SKM-1 treated with dmso at 0.1 percent for 144 hours (cell line): ENCODE measurements around the gene KRT222.

Experiments
- DNase-seq: peaks from one replicate; lab custom pipeline; 2025; ENCODE audit not compliant: unreplicated experiment; lab: John Stamatoyannopoulos, UW

The KRT222 gene

DNA sequence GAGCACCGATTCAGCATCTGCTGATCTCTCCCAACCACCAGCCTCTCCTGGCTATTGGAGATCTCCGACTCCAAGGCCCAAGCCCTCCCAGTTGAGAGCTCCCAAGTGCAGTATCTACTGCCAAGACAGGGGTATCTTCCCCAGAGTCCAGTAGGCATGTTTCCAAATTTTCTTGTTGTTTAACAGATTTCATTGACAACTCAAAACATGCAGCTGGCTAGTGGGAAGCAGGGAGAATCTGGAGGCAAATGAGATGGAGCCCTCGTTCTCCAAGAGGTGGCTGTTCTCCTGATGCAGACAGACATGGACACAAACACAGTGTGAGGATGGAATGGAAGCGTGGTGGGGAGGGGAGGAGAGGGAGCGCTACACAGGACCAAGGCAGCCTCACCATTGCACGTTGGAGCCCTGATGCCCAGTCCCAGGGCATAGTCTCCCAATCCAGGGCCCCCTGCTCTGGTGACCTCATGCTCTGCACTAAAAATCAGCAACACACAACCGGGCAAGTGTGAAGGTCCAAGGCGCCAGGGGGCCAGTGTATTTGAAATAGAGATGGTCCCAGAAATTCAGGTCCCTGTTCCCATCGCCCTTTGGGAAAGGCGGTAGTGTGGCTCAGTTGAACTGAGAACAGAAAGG, 49.0 kb downstream of the KRT222 start:
- no peak for DNase-seq

DNA sequence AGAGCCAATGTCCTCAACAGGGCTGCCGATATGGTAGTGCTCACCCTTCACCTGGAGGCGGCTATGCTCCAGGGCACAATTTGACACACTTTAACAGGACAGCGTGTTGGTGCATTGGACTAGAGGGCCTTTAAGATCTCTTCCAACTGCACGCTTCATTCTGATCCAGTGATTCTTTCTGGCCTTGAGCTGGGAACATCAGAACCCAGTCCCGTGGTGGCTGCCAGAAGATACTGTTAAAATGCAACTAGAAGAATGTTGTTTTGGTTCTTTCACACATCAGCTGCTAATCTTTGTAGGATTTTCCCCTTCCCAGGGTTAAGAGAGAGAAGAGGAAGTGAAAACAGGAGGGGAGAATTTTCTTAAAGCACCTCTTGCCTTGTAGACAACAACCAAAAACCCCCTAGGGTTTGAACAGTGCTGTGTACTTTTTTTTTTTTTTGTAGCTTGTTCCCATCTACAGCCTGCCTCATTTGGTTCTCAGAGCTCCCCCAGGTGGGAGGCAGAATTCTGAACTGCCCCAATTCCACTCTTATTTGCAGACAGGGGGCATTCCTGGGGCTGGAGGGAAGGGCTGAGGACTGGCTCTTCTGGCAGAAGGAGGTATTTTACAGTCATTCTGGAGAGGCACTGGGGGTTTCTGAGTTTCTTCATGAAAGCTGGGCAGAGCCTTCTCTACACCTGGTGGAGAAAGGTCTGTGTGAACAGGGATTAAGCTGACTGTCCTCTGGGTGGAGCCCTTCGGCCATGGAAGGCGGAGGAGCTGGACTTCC, 49.7 kb downstream of the KRT222 start:
- DNase-seq = no peak

DNA sequence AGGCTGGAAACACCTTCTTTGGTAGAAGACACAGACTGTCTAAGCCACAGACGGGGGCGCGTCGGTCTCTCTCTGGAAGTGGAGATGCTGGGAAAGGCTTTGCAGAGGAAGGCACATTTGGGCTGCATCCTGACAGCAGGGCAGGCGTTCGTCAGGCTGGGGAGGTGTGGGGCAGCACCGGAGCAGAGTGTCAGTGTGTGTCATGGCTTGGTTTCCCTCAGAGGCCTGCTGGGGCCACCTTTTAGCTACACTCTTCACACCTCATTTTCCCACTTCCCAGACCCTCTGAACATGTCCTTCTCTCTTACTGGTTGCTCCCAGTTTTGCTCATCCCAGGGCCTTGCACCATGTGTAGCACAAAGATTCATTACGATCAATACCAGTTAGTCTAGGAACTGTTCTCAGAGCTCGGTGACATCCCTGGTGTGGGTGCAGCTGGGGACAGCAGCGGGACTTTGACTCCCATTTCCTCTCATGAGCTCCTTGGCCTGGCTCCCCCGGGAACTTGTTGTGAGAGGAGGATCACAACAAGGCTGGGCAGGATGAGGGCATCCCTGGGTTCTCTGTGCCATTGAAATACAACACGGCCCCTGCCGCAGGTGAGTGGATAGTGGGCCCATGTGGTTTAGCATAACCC, 50.4 kb downstream of the KRT222 start:
- no peak for DNase-seq

DNA sequence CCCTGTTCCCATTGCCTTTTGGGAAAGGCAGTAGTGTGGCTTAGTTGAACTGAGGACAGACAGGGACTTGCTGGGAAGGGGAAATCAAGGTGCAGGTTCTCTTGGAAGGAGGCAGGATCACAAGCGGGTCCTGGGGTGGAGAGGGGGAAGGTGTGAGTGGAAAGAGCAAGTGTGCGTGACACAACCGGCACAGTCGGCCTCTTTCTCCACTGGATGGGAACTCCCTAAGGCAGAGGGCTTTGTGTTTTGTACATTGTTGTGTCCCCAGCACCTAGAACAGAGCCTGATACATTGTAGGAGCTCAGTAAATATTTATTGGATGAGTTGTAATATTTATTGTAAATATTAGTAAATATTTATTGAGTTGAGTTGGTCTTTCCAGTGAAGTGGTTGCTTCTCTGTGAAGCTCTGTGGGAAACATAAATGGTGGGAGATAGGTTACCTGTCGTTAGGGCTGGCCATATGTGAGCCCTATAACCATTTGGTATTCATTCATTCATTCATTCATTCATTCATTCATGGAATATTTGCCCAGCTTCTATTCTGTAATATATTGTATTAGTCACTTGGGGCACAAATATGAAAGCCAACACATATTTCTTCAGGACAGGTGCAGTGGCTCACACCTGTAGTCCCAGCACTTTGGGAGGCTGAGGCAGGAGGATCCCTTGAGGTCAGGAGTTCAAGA, 51.4 kb downstream of the KRT222 start:
- no peak for DNase-seq

DNA sequence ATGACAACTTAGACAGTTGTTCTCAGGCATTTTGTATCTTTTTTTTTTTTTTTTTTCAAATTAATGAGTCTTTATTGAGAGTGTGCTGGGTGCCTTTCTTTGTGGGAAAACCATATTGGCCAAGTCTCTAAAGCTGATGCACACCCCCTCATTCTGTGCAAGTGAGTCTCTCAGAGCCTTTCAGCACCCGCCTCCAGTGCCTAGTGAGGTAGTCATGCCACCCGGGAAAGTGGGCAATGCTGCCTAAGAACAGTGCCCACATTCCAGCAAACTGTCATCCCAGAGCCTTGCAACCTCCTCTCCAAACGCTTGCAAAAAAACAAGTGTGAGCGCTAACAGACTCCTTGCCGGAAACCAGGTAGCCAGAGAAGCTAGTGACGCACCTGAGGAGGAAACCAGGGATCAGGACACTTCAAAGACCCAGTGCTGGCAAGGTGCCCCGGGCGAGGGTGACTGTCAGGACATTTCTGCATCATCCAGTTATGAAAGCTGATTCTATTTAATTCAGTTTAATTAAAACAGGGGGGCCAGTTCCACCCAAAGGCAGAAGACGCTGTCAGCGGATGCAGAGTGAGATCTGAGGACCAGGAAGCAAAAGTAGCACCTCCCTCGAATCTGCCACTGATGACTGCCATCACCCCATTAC, 52.3 kb downstream of the KRT222 start:
- DNase-seq = no peak

DNA sequence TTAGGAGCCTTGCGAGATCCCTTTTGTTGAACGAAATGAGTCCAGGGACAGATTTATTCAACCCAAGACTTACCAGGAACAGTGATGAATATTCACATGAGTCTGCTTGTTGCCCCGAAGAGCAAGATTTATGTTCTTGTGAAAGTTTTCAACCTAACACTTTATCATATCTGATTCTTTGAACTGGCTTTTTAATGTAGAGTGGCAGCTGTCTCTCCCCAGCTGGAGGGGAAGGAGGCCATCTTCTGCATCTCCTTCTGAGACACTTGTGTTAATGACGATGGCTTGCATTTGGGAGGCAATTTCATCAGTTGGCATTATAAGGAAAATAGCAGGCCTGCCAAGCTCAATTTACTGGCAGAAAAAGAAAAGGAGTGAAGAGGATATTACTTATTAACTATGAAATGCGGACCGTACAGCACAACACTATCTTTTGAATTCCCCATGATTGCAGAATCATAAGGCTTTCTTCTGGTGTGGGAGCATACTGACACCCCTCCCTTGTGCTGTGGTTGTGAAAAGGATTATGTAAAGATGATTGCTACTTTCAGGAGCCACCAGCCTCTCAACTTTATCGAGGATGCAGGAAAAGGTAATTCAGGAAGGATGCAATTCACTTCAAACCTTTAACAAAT, 53.0 kb downstream of the KRT222 start:
- DNase-seq = no peak

DNA sequence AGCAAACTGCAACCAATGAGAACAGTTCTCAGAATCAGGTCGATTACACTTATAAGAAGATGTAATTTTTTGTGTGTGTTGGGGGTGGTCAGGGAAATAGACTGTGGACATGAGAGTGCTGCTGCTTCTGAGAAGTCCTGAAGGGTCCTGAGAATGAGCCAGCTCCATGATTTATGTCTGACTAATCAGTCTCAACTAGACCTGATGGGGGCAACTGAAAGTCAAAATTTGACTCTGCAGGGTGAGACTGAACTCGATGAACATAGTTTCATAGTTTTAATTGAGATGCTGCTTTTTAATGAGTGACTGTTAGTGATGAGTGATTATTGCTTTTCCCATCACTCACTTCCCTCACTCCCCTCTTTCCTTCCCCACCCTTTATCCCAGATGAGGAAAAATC, 54.6 kb downstream of the KRT222 start:
- no peak for DNase-seq

DNA sequence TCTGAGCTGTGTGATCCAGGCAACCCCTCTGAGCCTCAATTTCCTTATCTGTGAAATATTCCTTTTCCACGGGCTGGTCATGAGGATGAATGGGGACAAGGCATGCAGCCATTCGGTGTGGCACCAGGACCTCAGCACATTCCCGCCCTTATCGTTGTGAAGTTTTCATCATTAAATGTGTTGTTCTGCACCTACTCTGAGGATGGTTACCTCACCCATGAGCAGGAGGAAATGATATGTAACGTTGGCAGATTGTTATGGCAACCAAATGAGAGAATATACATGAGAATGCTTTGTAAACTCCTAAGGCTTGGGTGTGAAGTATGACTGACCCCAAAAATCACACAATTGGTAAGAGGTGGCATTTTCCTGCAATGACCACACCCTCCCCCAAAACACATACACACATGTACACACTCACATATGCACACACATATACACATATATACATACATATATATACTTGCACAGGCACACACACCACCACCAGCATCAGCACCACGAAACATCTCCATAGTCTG, 56.9 kb downstream of the KRT222 start:
- no peak for DNase-seq

DNA sequence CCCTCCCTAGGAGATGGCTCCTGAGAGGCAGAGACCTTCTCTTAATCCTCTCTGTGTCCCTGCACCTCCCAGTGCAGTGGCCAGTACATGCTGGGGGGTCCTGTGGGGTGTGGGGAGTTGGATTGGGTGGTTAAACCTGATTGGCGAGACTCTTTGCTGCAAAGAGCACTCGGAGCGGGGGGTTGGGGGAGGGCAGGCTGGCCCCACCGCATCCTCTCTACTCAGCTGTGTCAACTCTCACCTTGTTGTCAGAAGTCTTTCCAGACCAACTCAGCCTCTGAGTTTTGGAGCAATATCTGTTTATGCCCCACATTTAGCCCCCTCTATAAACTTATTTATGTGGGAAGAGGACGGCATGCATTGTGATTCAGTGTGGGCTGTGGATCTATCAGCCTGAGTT, 57.3 kb downstream of the KRT222 start:
- DNase-seq = no peak

DNA sequence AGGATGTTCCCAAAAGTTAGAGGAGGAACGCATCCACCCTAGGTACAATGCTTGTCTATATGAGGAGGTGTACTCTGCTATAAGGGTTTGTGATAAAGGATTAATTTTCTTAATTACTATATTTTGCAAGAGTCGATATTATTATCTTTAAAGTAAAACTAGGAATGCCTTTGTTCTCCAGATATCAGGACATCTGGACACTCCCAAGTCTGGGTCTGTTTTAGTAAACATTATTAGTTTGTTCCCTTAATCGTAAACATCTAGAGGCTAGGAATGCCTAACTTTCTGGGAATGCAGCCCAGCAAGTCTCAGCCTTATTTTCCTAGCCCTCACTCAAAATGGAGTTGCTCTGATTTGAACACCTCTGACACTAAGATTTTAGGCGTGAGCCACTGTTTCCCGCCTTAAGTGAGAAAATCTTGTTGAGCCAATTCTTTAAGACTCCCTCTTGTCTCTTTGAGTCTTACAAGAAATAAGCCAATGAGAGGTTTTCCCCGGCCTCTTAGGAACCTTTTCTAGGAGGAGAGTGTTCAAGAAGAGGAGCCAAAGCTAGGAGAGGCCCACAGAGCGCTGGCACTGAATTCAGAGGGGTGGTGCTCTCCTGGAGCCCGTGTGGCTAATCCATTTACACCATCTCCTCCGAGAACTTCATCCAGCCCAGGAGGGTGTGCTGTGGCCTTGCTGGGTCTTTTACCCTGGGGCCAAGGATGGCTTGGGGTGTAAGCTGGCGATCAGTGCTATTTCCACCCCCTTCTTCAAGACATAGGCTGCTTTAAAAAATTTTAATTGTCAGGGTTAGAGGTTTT, 58.2 kb downstream of the KRT222 start:
- no peak for DNase-seq

DNA sequence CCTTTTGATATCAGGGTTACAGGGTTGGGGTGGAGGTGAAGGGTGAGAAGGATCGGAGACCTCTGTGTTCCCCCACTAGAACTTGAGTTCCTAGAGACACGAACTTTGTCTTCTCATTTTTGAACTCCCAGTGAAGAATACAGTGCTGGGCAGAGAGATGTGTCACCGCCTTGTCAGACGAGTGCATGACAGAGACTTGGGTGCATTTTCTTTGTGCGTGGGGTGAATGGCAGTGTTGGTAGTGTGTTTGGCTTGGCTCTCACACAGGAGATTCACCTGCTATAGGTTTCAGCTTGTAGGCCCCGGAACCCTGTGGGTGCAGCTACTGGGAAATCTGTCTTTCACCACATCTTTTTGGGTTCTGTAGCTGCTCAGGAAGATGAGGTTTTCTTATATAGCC, 59.7 kb downstream of the KRT222 start:
- DNase-seq = no peak
